Hematopoietic multipotent progenitor cell treated with erythropoietin and hydrocortisone succinate and interleukin-3 and kit ligand, for 17 days (in vitro differentiated cells): ENCODE results near the gene SCOC.

Source experiments
- DNase-seq: peaks from one replicate; pipeline ENCODE4 v3.0.0-alpha.2; 2015; ENCODE audit warnings: low spot score

The SCOC gene

DNA sequence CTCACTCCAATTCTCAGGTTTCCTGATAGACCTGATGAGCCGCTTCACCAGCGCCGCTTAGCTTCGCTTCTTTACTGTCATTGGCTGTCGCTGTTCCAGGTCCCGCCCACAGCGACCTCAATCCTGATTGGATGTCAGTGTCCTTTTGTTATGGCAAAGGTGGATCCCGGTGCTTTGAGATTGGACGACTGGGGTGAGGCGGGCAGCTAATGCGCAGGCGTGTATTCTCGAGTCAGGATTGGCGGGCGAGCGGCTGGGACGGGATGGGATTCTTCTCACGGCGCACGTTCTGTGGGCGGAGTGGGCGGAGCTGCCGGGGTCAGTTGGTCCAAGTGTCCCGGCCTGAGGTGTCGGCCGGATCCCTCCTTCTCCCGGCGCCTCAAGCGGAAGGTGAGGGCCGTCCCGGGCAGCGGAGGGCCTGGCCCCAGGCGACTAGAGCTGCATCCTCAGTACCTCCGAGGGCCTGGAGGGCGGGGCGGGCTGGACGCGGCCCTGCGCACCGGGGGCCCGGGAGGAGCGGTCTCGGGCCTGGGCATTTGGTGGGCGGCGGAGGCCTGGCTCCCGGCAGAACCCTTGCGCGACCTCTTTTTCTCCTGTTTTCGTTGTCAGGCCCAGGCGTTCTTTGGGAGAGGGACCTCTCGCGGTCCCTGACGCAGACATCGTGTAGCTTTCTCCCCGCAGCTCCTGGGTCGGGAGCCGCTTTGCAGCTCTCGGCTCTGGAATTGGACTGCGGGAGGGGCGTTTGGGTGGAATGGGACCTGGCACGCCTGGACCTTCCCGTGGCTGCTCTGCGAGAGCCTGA lies at the start of gene SCOC:
Gene SCOC, plus strand, starts transcription at position 319 of the 802 bp plus-strand sequence. CDS start 5,525 bp downstream, outside the sequence.
- peak; percentile 98 for DNase-seq

DNA sequence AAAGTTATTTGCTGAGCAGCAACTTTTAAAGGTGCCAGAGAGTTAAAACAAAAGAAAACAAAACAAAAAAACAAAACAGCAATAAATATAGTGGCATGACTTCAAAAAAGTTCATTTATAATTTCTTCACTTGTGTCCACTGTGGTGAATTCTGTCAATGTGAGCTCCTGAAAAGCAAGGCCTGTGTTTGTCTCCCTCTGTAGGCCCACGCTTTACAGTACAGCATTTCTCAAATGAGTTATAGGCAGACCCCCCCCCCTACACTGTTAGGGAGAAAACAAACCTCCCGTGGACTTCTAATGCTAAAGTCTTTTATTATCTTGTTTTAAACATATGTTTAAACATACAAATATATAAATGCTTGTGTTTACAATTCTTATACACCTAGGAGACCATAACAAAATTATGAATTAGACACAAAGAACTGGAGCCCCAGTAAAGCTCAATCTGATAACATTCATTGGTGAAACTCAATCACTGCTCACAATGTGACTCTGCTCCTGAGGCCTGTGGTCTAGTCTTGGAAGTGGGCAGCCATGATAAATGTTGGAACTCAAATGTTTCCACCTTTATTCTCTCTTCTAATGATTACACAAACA lies 47.0 kb upstream of the SCOC start:
- no peak for DNase-seq

DNA sequence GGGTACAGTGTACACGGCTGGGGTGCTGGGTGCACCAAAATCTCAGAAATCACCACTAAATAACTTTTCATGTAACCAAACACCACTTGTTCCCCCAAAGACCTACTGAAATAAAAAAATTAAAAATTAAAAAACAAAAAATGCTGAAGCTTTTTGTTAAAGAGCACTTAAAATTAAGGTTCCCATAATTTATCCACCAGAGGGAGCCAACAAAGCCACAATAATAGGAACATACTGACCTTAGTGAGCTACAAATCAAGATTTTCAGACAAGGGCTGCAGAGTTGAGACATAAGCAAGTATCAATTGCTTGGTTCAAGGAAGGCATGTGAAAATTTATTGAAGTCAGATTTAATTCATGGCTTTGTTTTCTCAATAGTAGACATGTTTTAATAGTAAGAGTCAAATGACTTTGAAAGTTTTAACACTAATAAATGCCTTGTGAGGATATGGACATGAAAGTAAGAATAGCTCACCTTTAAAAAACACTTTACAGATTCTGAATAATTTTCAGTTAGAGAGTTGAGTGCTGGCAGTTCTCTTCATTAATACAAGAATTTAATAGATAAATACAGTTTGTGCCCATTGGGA lies 43.0 kb upstream of the SCOC start:
- no peak for DNase-seq

DNA sequence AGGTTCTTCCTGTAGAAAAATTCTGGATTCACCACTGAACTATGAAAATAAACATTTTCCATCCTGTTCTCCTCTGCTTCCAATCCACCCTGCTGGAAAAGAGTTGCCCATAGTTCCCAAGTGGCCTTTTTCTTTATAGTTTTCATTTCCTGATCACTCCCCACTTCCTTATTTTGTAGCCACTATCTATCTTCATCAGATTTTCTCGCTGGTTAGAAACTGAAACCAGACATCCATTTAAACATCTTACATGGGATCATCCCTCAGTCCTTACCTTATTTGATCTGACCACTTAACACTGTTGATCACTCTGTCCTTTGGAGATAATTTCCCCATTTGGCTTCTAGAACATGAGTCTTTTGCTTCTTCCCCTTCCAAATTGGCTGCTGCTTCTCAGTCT lies 42.2 kb upstream of the SCOC start:
- DNase-seq, result no peak

DNA sequence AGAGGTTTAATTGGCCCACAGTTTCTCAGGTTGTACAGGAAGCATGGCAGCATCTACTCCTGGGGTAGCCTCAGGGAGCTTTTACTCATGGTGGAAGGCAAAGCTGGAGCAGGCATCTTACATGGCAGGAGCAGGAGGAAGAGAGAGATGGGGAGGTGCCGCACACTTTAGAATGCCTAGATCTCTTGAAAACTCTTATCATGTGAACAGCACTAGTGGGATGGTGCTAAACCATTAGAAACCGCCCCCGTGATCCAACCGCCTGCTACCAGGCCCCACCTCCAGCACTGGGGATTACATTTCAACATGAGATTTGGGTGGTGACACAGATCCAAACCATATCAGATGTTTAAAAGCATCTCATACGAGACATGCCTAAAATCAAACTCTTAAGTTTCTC lies 41.6 kb upstream of the SCOC start:
- DNase-seq, result no peak

DNA sequence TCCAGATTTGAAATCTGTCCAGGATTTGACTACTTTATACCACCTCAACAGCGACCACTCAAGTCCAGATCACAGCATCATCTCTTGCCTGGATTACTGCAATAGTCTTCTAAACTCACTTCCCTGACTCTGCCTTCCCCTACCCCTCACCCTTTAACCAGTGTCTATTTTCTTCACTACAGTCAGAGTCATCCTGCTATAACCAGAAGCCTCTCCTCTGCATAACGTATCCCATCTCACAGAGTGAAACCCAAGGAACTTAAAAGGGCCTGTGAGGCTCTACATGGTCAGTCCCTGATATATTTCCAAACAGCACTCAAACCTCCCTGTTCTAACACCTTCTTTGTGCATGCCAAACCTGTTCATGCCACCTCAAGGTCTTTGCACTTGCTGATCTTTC lies 40.7 kb upstream of the SCOC start:
- no peak for DNase-seq

DNA sequence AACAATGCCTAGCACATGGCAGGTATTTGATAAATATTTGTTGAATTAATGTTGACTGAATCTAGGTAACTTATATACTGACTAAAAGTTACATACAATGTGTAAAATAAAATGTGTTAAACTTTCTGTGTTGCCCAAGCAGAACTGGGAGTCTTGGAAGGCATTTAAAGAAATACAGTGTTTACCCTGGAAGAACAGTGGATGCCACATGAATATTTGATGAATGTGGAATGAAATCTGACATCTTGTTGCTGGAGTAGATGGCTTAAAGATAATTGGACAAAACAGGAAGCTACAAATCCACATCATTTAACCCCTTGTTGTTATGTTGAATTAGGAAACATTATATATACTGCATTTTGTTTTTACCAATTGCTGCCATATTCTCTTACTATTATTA lies 39.9 kb upstream of the SCOC start:
- DNase-seq, result no peak

DNA sequence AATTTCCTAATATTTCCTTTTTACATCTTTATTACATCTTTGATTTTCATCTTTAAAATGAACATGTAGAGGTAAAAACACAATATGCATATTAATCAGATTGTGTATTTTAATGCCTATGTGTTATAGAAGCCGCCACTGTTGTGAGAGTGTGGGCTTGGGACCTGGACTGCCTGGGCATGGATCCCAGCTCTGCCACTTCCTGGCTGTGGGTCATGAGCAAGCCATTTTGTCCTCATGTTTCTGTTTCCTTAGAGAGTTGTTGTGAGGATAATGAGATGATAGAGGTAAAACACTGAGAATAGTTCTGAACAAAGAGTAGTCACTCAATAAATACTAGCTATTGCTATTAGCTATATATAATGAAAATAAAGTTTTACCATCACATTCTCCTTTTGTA lies 38.4 kb upstream of the SCOC start:
- DNase-seq, result no peak

DNA sequence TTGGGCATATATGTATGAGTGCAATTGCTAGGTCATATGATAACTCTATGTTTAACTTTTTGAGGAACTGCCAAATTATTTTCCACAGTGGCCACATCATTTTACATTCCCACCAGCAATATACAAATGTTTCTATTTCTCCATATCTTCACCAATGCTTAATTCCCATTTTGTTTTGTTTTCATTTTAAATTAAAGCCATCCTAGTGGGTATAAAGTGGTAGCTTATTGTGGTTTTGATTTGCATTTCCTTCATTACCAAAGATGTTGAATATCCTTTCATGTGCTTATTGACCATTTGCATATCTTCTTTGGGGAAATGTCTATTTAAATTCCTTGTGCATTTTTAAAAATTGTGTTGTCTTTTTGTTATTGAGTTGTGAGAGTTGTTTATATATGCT lies 36.7 kb upstream of the SCOC start:
- no peak for DNase-seq

DNA sequence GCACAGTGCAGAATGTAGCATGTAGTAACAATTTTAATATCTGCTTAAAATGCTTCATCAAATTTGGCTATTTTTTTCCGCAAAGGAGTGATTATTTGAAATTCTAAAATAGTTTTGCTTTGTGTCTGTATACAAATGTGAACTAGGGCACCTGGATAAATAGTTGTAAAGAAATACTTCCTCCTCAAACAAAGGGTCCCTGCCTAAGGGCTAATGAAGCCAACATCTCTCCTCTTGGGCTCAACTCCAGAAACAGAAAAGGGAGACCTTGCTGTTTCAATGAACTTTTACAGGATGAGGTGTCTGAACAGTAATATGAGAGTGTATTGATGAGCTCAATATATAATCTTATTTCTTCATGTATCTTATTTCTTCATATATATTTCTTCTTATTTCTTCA lies 30.8 kb upstream of the SCOC start:
- no peak for DNase-seq

DNA sequence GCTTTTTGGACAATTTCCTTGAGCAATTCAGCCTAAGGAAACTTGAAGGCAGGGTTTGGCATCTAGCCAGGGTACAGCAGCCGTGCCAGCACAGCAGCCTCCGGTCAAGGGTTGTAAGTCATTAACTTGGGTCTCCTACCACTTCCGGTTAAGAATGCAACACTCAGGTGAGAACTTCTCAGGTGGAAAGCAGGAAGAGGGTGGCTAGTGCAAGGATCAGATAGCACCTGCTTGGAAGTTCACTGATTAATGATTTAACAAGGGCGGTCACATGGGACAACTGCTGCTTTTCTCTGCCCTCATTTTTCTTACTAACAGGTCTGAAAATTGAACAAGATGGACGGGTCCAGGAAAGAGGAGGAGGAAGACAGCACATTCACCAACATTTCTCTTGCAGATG lies 30.1 kb upstream of the SCOC start:
- no peak for DNase-seq

DNA sequence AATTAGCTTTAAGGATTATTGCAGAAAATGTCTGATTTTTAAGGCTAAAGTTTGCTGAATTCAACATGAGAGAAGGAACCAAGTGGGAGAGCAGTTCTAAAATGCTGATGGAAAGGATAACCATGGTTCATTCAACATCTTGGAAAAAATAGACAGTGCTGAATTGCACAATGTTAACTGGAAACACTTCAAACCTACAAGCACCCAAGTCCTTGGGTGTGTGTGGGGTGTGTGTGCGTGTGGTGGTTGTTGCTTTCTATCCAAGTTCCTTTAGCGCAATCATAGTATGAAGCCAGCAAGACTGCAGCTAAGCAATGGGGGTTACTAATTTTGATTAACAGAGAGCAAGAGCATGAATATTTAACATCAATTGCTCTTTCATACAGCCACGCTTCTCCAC lies 29.3 kb upstream of the SCOC start:
- no peak for DNase-seq

DNA sequence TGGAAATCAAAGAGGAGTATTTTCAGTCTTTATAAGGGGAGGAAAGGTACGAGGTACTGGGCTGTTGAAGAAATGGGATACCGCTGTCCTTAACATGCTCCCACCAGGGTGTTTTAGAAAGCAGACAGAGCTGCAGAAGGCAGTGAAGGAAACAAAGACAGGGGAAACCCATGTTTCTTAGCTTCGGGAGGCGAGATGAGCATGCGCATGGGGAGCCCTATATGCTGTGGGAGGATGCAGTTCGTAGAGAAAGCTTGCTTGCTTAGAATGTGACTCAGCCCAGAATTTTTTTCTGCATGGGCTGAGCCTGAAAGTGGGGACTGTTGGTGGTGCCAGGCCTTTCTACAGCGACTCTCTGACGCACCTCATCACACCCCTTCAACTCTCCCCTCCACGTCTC lies 28.8 kb upstream of the SCOC start:
- DNase-seq, result no peak

DNA sequence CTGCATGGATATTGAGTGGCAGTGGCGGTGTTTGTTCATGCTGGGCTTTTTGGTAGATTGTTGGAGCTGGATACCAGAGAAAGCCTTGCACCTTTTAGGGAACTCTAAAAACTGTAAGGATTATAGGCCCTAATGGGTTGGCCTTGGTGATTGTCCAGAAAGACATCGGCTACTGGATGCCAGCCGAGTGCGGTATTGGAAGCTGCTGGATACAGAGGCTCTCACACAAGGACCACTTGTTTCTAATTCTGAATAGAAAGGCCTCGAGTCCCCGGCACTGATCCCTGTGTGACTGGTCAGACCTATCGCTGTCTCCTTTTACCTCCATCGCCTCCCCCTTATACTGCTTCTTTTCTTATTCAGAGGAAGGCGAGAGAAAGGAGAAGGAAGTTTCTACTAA lies 27.3 kb upstream of the SCOC start:
- DNase-seq, result no peak

DNA sequence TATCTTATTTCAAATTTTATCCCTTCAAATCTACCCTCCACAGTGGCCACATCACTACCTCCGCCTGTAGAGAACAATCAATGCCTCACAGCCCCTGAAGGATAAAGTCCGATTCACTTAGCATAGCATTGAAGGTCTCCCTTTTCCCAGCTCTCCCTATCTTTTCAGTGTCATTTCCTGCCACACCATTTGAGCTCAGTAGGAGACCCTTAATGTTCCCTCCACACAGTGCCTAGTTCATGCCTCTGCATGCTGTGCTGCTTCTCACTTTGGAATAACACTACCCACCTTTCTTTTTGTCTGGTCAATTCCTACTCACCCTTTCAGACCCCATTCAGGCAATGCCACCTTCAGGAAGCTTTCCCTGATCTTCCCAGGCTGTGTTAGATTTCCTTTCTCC lies 23.6 kb upstream of the SCOC start:
- no peak for DNase-seq

DNA sequence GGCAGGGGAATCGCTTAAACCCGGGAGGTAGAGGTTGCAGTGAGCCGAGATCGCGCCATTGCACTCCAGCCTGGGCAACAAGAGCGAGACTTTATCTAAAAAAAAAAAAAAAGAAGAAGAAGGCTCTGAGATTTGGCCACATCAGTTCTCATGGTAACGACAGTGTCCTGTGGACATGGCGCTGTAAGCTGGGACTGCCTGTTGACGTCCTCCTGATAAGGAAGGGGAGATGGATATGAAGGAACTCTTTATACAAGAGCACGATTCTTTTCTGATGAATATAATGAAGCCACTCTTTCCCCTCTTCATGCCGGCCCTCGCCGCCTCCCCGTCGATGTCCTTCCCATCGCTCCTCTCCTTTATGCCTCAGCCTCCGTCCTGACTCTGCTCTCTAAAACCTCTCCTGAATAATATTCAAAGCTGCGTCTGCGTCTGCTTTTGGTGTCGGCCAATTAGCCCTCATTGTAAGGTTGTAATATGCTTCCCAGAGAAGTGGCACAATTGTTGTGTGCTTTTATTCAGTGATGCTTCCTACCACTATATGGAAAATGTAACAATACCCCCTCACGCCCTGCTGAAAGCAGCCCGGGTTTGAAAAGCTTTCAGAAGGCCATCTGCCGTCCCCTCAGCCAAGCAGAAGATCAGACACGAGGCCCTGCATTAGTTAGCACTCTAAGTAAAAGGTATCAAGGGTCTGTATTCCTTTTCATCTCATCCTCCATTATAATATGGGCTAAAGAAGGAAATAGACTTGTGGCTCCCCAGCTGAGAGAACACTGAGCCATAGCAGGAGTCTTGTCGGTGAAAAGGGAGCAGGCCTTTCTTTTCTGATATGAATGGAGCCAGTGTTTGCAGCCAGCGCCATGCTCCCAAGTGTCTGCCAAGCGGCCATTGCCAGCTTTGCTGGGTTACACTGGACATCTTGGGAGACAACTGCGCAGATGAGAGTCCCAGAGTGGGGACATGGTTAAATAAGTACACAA lies 22.1 kb upstream of the SCOC start:
- DNase-seq, result no peak

DNA sequence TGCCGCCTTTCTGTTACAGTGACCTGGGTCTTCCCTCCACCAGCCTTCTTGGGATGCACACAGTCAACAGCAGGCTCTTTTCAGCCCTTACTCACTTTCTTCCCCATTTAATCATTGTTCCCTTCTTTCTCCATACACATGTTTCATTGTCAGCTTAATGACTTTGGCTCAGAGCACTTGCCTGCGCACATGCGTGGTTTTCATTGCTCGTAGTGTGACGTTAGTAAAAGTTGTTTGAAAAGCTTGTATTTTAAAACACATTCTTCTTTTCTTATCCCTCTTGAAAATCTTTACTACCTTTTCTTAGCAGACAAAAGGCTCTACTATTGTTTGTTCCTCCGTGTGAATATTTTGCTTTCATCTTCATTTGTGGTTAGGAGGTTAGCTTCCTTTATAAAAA lies 19.7 kb upstream of the SCOC start:
- DNase-seq, result no peak

DNA sequence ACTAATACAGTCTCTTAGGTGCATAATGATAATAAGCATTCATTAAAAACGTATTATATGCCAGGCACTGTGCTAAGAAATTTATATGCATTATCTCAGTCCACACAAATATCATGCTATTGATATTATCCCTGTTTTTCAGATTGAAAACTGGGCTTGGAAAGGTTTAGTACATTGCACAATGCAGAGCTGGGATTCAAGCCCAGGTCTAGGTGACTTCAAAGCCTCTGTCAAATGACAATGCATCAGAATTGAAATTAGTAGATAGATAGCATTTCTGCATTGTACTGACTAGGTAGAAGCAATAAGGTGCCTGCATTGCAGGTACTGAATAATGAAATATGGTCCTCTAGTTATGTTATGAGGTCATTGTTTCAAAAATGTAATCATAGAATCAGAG lies 18.2 kb upstream of the SCOC start:
- no peak for DNase-seq

DNA sequence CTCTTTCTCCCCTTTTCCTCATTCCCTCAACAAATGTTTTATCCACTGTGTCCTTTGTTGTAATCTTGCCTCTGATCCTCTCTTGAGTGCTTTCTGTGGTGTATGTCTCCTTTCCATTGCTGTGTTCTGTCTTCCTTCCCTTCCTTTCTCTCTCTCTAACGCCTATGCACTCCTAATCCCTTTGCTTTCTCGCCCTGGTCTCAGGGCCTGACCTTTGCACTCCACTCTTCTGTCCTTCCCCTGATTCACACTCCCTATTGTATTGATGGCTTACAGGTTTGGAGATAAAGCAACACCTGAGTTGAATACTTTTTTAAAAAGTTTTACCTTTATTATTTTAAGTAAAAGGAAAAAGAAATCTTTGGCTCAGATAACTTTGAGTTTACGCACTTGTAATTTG lies 15.6 kb upstream of the SCOC start:
- no peak for DNase-seq

DNA sequence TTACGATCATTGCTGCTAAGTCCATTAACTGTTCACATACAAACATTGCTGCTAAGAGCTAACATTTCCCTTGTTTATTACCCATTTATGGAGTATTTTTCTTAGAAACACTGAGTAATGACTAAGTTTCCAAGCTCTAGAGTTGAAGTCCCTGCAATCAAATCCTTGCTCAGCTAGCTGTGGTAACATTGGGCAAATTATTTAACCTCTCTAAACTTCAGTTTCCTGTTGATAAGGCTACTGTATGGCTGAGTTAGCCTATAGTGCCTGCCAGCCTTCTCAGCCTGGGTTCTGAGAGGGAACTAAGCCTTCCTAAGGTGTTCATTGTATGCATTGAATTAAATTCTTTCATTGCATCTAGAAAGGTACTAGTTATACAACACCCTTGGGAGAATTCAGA lies 15.2 kb upstream of the SCOC start:
- DNase-seq, result no peak

DNA sequence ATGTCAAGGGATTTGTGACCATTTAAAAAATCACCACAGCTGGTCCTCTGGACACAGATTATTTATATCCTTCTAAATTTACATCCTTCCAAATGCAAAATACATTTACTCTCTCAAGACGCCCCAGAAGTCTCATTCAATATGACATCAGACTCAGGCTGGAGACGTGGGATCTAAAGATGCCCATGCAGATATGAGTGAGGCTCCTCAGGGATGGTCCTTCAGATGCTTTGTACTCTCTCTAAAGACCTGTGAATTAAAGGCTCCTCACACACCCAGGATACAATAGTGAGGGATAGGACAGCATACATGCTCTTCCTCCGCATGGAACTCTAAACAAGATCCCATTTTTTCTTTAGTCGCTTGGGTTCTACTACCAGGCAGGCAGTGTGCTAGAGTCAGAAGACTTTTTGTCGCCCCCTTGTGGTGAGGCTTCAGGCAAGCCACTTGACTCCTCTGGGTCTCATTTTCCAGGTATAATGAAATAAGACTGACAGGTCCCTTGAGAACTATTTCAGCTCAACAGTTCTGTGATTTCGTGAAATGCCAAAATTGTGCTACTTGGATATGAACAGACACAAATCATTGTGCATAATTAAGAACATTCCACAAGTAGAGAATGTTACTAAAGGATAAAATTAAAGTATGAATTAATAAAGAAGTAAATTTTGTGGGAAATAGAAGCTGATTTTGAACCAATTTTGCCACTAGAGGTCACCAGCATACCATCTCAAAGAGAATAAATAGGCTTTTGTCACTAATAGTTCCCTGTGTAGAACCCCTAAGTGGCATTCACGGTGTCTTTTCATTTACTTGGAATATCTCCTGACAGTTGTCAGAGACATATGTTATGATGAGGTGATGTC lies 13.7 kb upstream of the SCOC start:
- DNase-seq, result peak; percentile 82
